Activated CD4-positive, alpha-beta memory T cell treated with anti-CD3 and anti-CD28 coated beads for 36 hours (primary cell): ENCODE results near the gene SLC38A7. TPM values are rescaled to one million over a fixed set of nuclear protein-coding genes. Genes with fewer than 3 reads are reported as not detected.

Experiments used
- CTCF ChIA-PET: fragments of 350-600 bp; sonication (Branson Sonifier 250); formaldehyde crosslinking; loops from one replicate; lab custom pipeline; 2021; ENCODE audit warnings: antibody characterized with exemption, inconsistent platforms; lab: Charles Lee
- POLR2A ChIA-PET: fragments of 350-600 bp; sonication (Branson Sonifier 250); formaldehyde crosslinking; loops from one replicate; lab custom pipeline; 2021; ENCODE audit warnings: antibody characterized with exemption; lab: Charles Lee
- DNase-seq: peaks from one replicate; pipeline ENCODE4 v3.0.0-alpha.2; 2020
- H3K27ac Mint-ChIP-seq: one replicate; pipeline ENCODE4 v1.8.0; 2021; ENCODE audit warnings: mixed read lengths
- H3K27me3 Mint-ChIP-seq: one replicate; pipeline ENCODE4 v1.8.0; 2021; ENCODE audit warnings: mixed read lengths
- H3K36me3 Mint-ChIP-seq: one replicate; pipeline ENCODE4 v1.8.0; 2021; ENCODE audit warnings: mixed read lengths
- H3K4me1 Mint-ChIP-seq: one replicate; pipeline ENCODE4 v1.8.0; 2021; ENCODE audit warnings: low read depth, mixed read lengths
- H3K4me3 Mint-ChIP-seq: one replicate; pipeline ENCODE4 v1.8.0; 2021; ENCODE audit warnings: mild to moderate bottlenecking, mixed read lengths
- H3K9me3 Mint-ChIP-seq: one replicate; pipeline ENCODE4 v1.8.0; 2021; ENCODE audit warnings: mixed read lengths
- intact Hi-C: fragments of 100-400 bp; cut with micrococcal nuclease; formaldehyde crosslinking; loops from one replicate; pipeline ENCODE4 v1.15.1; 2023
- total RNA-seq, 2 experiments: library from RNA; stranded (reverse); gene quantifications; one replicate each; pipeline ENCODE4 v1.2.3, GENCODE V29; 2021

Gene SLC38A7
- total RNA-seq = 1 to 10 TPM; 5.0 to 5.4 TPM

- peak; percentile 83 for DNase-seq
- ChIA-PET CTCF (interaction anchor here (0.7 to 1.8 kb wide), 4 partner anchors 46 to 170 kb away, joined by 3 to 22 read pairs (median 6); no protein-coding TSS in a partner anchor), POLR2A (interaction anchor here (0.6 to 1.3 kb wide), 7 partner anchors 11 to 292 kb away, joined by 3 to 5 read pairs (median 3); partner anchors contain the start of genes CNOT1 and GINS3)
- intact Hi-C loops = loop anchor here (1.0 kb wide), 3 partner anchors 48 to 72 kb away; no protein-coding TSS in a partner anchor
- peak within 1 kb of the TSS; percentile 91 for H3K4me3 Mint-ChIP-seq
- no peaks in the 10 kb centered on the region for H3K27me3 Mint-ChIP-seq
- no peak within 1 kb of the TSS for H3K27ac Mint-ChIP-seq
- no peaks in the 10 kb centered on the region for H3K9me3 Mint-ChIP-seq
- H3K36me3 Mint-ChIP-seq = peaks cover 3% of the 10 kb centered on the region
- H3K4me1 Mint-ChIP-seq = peaks cover 15% of the 10 kb centered on the region
Observed at GRCh38 chr16:58684354-58685083, at the start of gene SLC38A7. TSS of gene SLC38A7 (minus strand) at chr16:58684770. CDS start at chr16:58680126, 4,644 bp downstream.

GRCh38 chr16:58733671-58734458 lies 49.3 kb upstream of the SLC38A7 start, which contains the start of gene GOT2:
TSS of gene GOT2 (minus strand) at chr16:58734316. CDS start at chr16:58734228, 88 bp downstream.
- POLR2A ChIA-PET = interaction anchor here (1.9 kb wide), 1 partner anchor 49 kb away, joined by 5 read pairs; the partner anchor contains the start of gene SLC38A7
- peak within 1 kb of the TSS; percentile 88 for H3K27ac Mint-ChIP-seq
- intact Hi-C loops = loop anchor here (1.0 to 5.0 kb wide), 5 partner anchors 104 to 605 kb away; partner anchors contain the start of genes CFAP20 and GINS3
- H3K9me3 Mint-ChIP-seq = no peaks in the 10 kb centered on the region
- peak; percentile 88 for DNase-seq
- H3K27me3 Mint-ChIP-seq = no peaks in the 10 kb centered on the region
- CTCF ChIA-PET = interaction anchor here (0.7 to 1.0 kb wide), 5 partner anchors 13 to 106 kb away, joined by 3 to 5 read pairs (median 3); no protein-coding TSS in a partner anchor
- peaks cover 20% of the 10 kb centered on the region for H3K36me3 Mint-ChIP-seq
- peak within 1 kb of the TSS; percentile 98 for H3K4me3 Mint-ChIP-seq
- H3K4me1 Mint-ChIP-seq = peaks cover 38% of the 10 kb centered on the region

- DNase-seq = no peak
- intact Hi-C loops = loop anchor here (2.0 to 5.0 kb wide), 2 partner anchors 214 to 341 kb away; partner anchors contain the start of gene GINS3
- ChIA-PET CTCF (interaction anchor here (1.0 to 5.3 kb wide), 2 partner anchors 23 to 106 kb away, joined by 3 to 27 read pairs; no protein-coding TSS in a partner anchor), POLR2A (interaction anchor here (0.8 to 1.9 kb wide), 2 partner anchors 49 to 214 kb away, joined by 3 to 5 read pairs; partner anchors contain the start of gene SLC38A7)
- Mint-ChIP-seq H3K4me1 (peaks cover 39% of the 10 kb centered on the region), H3K27me3 (no peaks in the 10 kb centered on the region), H3K4me3 (peak overlapping the region; percentile 98), H3K9me3 (no peaks in the 10 kb centered on the region), H3K36me3 (peaks cover 21% of the 10 kb centered on the region), H3K27ac (peak overlapping the region; percentile 86)
Observed at GRCh38 chr16:58733248-58733670, 48.7 kb upstream of the SLC38A7 start.

- peak; percentile 17 for DNase-seq
- Mint-ChIP-seq H3K4me1 (peaks cover 39% of the 10 kb centered on the region), H3K27ac (peak overlapping the region; percentile 86), H3K36me3 (peaks cover 21% of the 10 kb centered on the region), H3K4me3 (peak overlapping the region; percentile 98), H3K9me3 (no peaks in the 10 kb centered on the region), H3K27me3 (no peaks in the 10 kb centered on the region)
- CTCF ChIA-PET = interaction anchor here (1.0 to 5.3 kb wide), 4 partner anchors 24 to 220 kb away, joined by 3 to 27 read pairs (median 4); partner anchors contain the start of gene SLC38A7
- POLR2A ChIA-PET = interaction anchor here (0.7 to 1.9 kb wide), 3 partner anchors 24 to 214 kb away, joined by 3 to 6 read pairs (median 5); partner anchors contain the start of gene SLC38A7
- intact Hi-C loops = loop anchor here (1.0 to 5.0 kb wide), 4 partner anchors 24 to 340 kb away; partner anchors contain the start of genes GINS3 and SLC38A7
Observed at GRCh38 chr16:58732545-58733247, 48.1 kb upstream of the SLC38A7 start.

- no peak overlapping the region for H3K27ac Mint-ChIP-seq
- H3K4me1 Mint-ChIP-seq = peaks cover 38% of the 10 kb centered on the region
- H3K36me3 Mint-ChIP-seq = peaks cover 21% of the 10 kb centered on the region
- ChIA-PET POLR2A (no interaction called here), CTCF (interaction anchor here (0.6 to 5.3 kb wide), 3 partner anchors 25 to 216 kb away, joined by 3 to 27 read pairs (median 3); partner anchors contain the start of gene SLC38A7)
- no peaks in the 10 kb centered on the region for H3K9me3 Mint-ChIP-seq
- intact Hi-C loops = loop anchor here (5.0 kb wide), 1 partner anchor 339 kb away; the partner anchor contains the start of gene GINS3
- DNase-seq = no peak
- no peak overlapping the region for H3K4me3 Mint-ChIP-seq
- no peaks in the 10 kb centered on the region for H3K27me3 Mint-ChIP-seq
Observed at GRCh38 chr16:58730724-58731370, 46.3 kb upstream of the SLC38A7 start.

GRCh38 chr16:58727796-58728568 lies 43.4 kb upstream of the SLC38A7 start:
- CTCF ChIA-PET = interaction anchor here (5.3 kb wide), 1 partner anchor 28 kb away, joined by 27 read pairs; no protein-coding TSS in a partner anchor
- H3K27me3 Mint-ChIP-seq = no peaks in the 10 kb centered on the region

GRCh38 chr16:58727028-58727781 lies 42.6 kb upstream of the SLC38A7 start:
- intact Hi-C loops = no loop called here
- no peak overlapping the region for H3K4me3 Mint-ChIP-seq
- CTCF ChIA-PET = no interaction called here
- no peaks in the 10 kb centered on the region for H3K9me3 Mint-ChIP-seq
- DNase-seq = no peak
- H3K4me1 Mint-ChIP-seq = peaks cover 22% of the 10 kb centered on the region
- POLR2A ChIA-PET = no interaction called here
- H3K27me3 Mint-ChIP-seq = no peaks in the 10 kb centered on the region
- H3K27ac Mint-ChIP-seq = no peak overlapping the region
- H3K36me3 Mint-ChIP-seq = peaks cover 19% of the 10 kb centered on the region

More at GRCh38 chr16:58727796-58728568, 43.4 kb upstream of the SLC38A7 start:
- Mint-ChIP-seq H3K36me3 (peaks cover 19% of the 10 kb centered on the region), H3K4me1 (peaks cover 29% of the 10 kb centered on the region), H3K27ac (no peak overlapping the region), H3K4me3 (no peak overlapping the region), H3K9me3 (no peaks in the 10 kb centered on the region)
- DNase-seq = no peak
- POLR2A ChIA-PET = no interaction called here
- intact Hi-C loops = no loop called here

- Mint-ChIP-seq H3K9me3 (no peaks in the 10 kb centered on the region), H3K27me3 (no peaks in the 10 kb centered on the region), H3K27ac (no peak overlapping the region), H3K36me3 (peaks cover 29% of the 10 kb centered on the region), H3K4me3 (no peak overlapping the region), H3K4me1 (no peaks in the 10 kb centered on the region)
- CTCF ChIA-PET = interaction anchor here (1.0 kb wide), 1 partner anchor 33 kb away, joined by 3 read pairs; no protein-coding TSS in a partner anchor
- DNase-seq = no peak
- POLR2A ChIA-PET = no interaction called here
- intact Hi-C loops = no loop called here
Observed at GRCh38 chr16:58723109-58723508, 38.5 kb upstream of the SLC38A7 start.

GRCh38 chr16:58717994-58718393 lies 33.4 kb upstream of the SLC38A7 start:
- H3K36me3 Mint-ChIP-seq = peaks cover 56% of the 10 kb centered on the region
- POLR2A ChIA-PET = no interaction called here
- intact Hi-C loops = no loop called here
- H3K4me3 Mint-ChIP-seq = no peak overlapping the region
- CTCF ChIA-PET = interaction anchor here (1.2 kb wide), 1 partner anchor 206 kb away, joined by 3 read pairs; no protein-coding TSS in a partner anchor
- H3K27ac Mint-ChIP-seq = no peak overlapping the region
- DNase-seq = no peak
- no peaks in the 10 kb centered on the region for H3K9me3 Mint-ChIP-seq
- no peaks in the 10 kb centered on the region for H3K27me3 Mint-ChIP-seq
- H3K4me1 Mint-ChIP-seq = no peaks in the 10 kb centered on the region
